ENCODE data around the gene SFMBT2.

SFMBT2 gene

GRCh38 chr10:7130191-7130911, 280.5 kb downstream of the SFMBT2 start:
- in situ Hi-C loops (cut with HindIII; ENCODE audit: low sequenced_read_pairs), result no loop called here
- no peak for DNase-seq (ENCODE audit: low read depth)
- no peak for TF ChIP-seq CTCF (IDR thresholded peaks at IDR 0.05; ENCODE audit: low read depth, low read length, missing control alignments)
- H3K4me3 ChIP-seq (ENCODE audit: low read depth, low read length), result no peak overlapping the region

GRCh38 chr10:7123774-7124173, 287.1 kb downstream of the SFMBT2 start:
- H3K4me3 ChIP-seq (ENCODE audit: low read depth, low read length), result no peak overlapping the region
- in situ Hi-C loops (cut with HindIII; ENCODE audit: low sequenced_read_pairs), result no loop called here
- no peak for DNase-seq (ENCODE audit: low read depth)
- no peak for TF ChIP-seq CTCF (IDR thresholded peaks at IDR 0.05; ENCODE audit: low read depth, low read length, missing control alignments)

- DNase-seq (ENCODE audit: low read depth), result no peak
- H3K4me3 ChIP-seq (ENCODE audit: low read depth, low read length), result no peak overlapping the region
- in situ Hi-C loops (cut with HindIII; ENCODE audit: low sequenced_read_pairs), result no loop called here
- no peak for TF ChIP-seq CTCF (IDR thresholded peaks at IDR 0.05; ENCODE audit: low read depth, low read length, missing control alignments)
Measured at GRCh38 chr10:7122561-7122960, 288.3 kb downstream of the SFMBT2 start.

GRCh38 chr10:7121154-7121797, 289.6 kb downstream of the SFMBT2 start:
- TF ChIP-seq CTCF (IDR thresholded peaks at IDR 0.05; ENCODE audit: low read depth, low read length, missing control alignments), result peak; percentile 79
- in situ Hi-C loops (cut with HindIII; ENCODE audit: low sequenced_read_pairs), result no loop called here
- DNase-seq (ENCODE audit: low read depth), result peak; percentile 13
- H3K4me3 ChIP-seq (ENCODE audit: low read depth, low read length), result no peak overlapping the region

- in situ Hi-C loops (cut with HindIII; ENCODE audit: low sequenced_read_pairs), result no loop called here
- no peak for TF ChIP-seq CTCF (IDR thresholded peaks at IDR 0.05; ENCODE audit: low read depth, low read length, missing control alignments)
- no peak overlapping the region for H3K4me3 ChIP-seq (ENCODE audit: low read depth, low read length)
- DNase-seq (ENCODE audit: low read depth), result peak; percentile 40
Measured at GRCh38 chr10:7119325-7120015, 291.4 kb downstream of the SFMBT2 start.

GRCh38 chr10:7117806-7118674, 292.8 kb downstream of the SFMBT2 start:
- no peak overlapping the region for H3K4me3 ChIP-seq (ENCODE audit: low read depth, low read length)
- DNase-seq (ENCODE audit: low read depth), result no peak
- TF ChIP-seq CTCF (IDR thresholded peaks at IDR 0.05; ENCODE audit: low read depth, low read length, missing control alignments), result no peak
- in situ Hi-C loops (cut with HindIII; ENCODE audit: low sequenced_read_pairs), result no loop called here

All from astrocyte of the cerebellum (primary cell).